Measurements from ENCODE around the gene ACADL.

GRCh38 chr2:210203558-210203957, 21.7 kb downstream of the ACADL start:
- no peak for TF ChIP-seq CTCF (IDR thresholded peaks at IDR 0.05)
- TF ChIP-seq POLR2A (IDR thresholded peaks at IDR 0.05): no peak
